ENCODE measurements around the gene PYURF.

PYURF gene

GRCh38 chr4:88503344-88503743 is 20.2 kb downstream of the PYURF start:
- DNase-seq = no peak

GRCh38 chr4:88497859-88498409 is 25.6 kb downstream of the PYURF start:
- no peak for DNase-seq

GRCh38 chr4:88489100-88489761 is 34.3 kb downstream of the PYURF start:
- no peak for DNase-seq

DNA sequence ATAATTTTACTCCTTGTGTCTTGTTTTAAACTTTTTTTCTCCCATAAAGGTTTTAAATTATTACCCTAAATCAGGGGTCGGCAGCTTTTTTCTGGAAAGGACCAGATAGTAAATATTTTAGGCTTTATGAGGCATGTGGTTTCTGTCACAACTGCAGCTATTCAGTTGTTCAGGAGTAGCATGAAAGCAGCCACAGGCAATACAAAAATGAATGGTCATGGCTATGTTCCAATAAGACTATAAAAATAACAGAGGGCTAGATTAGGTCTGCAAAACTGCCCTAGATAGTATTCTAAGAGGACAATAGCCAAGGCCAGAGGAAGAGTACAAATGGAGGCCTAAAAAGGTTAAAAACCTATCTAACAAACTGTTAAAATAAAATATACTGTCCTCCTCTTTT is 42.0 kb downstream of the PYURF start:
- no peak for DNase-seq

DNA sequence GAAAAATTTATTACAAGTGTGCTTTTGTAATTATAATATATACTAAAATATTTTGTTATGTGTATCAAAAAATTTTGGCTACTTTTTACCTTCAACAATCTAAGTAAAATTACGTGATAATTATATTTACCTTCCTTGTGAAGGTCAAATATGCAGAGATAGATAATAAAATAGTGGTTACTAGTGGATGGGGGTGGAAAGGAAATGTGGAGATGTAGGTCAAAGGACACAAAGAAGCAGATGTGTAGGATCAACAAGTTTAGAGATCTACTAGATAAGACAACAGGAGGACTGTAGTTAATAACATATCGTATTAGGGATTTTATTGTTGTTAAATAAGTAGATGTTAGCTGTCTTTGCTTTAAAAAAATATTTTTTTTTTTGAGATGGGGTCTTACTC is 45.3 kb downstream of the PYURF start:
- DNase-seq = no peak

- DNase-seq = no peak
These were observed 46.2 kb downstream of the PYURF start for GRCh38 chr4:88477229-88477860.
